SU-DHL-6 (cell line): Measurements from ENCODE around the gene THOC1.

Experiments
- H2AFZ ChIP-seq: fragments of 200-600 bp; sonication (generic); 2 replicates; pipeline ENCODE4 v1.6.1; 2014; ENCODE audit warnings: low read depth, mild to moderate bottlenecking, moderate library complexity, mixed read lengths, antibody characterized with exemption, low read length; ENCODE audit not compliant: severe bottlenecking
- H3F3A ChIP-seq: fragments of 200-600 bp; shearing (Covaris generic); 2 replicates; pipeline ENCODE4 v1.6.0; 2016; ENCODE audit warnings: antibody characterized with exemption, mild to moderate bottlenecking; ENCODE audit not compliant: insufficient read depth
- H3K27ac ChIP-seq: fragments of 200-600 bp; sonication (generic); 2 replicates; pipeline ENCODE4 v1.5.1; 2016; ENCODE audit warnings: low read depth, mild to moderate bottlenecking, low read length, moderate library complexity, mixed read lengths
- H3K27me3 ChIP-seq: fragments of 200-600 bp; sonication (generic), shearing (Covaris generic); 2 replicates; pipeline ENCODE4 v1.6.0; 2014; ENCODE audit warnings: mild to moderate bottlenecking, low read length
- H3K36me3 ChIP-seq: fragments of 200-600 bp; sonication (generic); 2 replicates; pipeline ENCODE4 v1.6.1; 2014; ENCODE audit warnings: mild to moderate bottlenecking, low read length, mixed read lengths
- H3K4me2 ChIP-seq: fragments of 300-600, 200-600 bp; shearing (Covaris generic), sonication (generic); 2 replicates; pipeline ENCODE4 v1.6.0; 2014; ENCODE audit warnings: low read length, low read depth, mild to moderate bottlenecking; ENCODE audit not compliant: poor library complexity, severe bottlenecking
- H3K4me3 ChIP-seq: fragments of 200-600 bp; sonication (generic); 2 replicates; pipeline ENCODE4 v1.5.1; 2014; ENCODE audit warnings: antibody characterized with exemption, low read length, mild to moderate bottlenecking, mixed read lengths; ENCODE audit not compliant: insufficient read depth, poor library complexity, severe bottlenecking
- H3K79me2 ChIP-seq: fragments of 200-600 bp; sonication (generic); 2 replicates; pipeline ENCODE4 v1.6.1; 2014; ENCODE audit warnings: mild to moderate bottlenecking, low read length, moderate library complexity; ENCODE audit not compliant: insufficient read depth
- H3K9ac ChIP-seq: fragments of 200-600 bp; sonication (generic); 2 replicates; pipeline ENCODE4 v1.7.0; 2014; ENCODE audit warnings: mild to moderate bottlenecking, low read length
- H3K9me2 ChIP-seq: fragments of 200-600 bp; sonication (generic); replicated peaks from 2 replicates; pipeline ENCODE4 v1.6.1; 2014; ENCODE audit warnings: low read length; ENCODE audit not compliant: insufficient read depth
- H3K9me3 ChIP-seq: fragments of 200-600 bp; sonication (generic); 2 replicates; pipeline ENCODE4 v1.6.1; 2014; ENCODE audit warnings: low read length, mixed read lengths; ENCODE audit not compliant: insufficient read depth
- H4K20me1 ChIP-seq: fragments of 200-600 bp; sonication (generic); 2 replicates; pipeline ENCODE4 v1.6.1; 2014; ENCODE audit warnings: low read depth, mild to moderate bottlenecking, antibody characterized with exemption, low read length, moderate library complexity, mixed read lengths
- CTCF ChIP-seq: fragments of 200-600 bp; sonication (generic); IDR thresholded peaks from one replicate; pipeline ENCODE4 v1.5.1; 2017; ENCODE audit warnings: antibody characterized with exemption, mild to moderate bottlenecking, low read length, moderate library complexity; ENCODE audit not compliant: insufficient read depth, poor library complexity, severe bottlenecking
- EZH2phosphoT487 ChIP-seq: fragments of 200-600 bp; sonication (generic), shearing (Covaris generic); conservative IDR thresholded peaks from 2 replicates; pipeline ENCODE4 v1.6.1; 2018; ENCODE audit warnings: mild to moderate bottlenecking, antibody characterized with exemption, low read length, moderate library complexity, mixed read lengths

THOC1 gene

GRCh38 chr18:213505-213904, 54.3 kb downstream of the THOC1 start:
- Histone ChIP-seq H3K27me3 (no peaks in the 10 kb centered on the region), H3K79me2 (no peaks in the 10 kb centered on the region), H3K36me3 (peaks cover 75% of the 10 kb centered on the region), H3K4me2 (no peak overlapping the region), H2AFZ (no peak overlapping the region), H4K20me1 (no peaks in the 10 kb centered on the region), H3K9me2 (no peaks in the 10 kb centered on the region), H3F3A (peaks cover 3% of the 10 kb centered on the region; the same call in 1 of the 2 replicates), H3K4me3 (no peak overlapping the region), H3K9me3 (no peaks in the 10 kb centered on the region), H3K27ac (no peak overlapping the region), H3K9ac (no peak overlapping the region)
- TF ChIP-seq CTCF (no peak), EZH2phosphoT487 (no peak)

- H3K27me3 ChIP-seq = no peaks in the 10 kb centered on the region
- no peak overlapping the region for H3K4me2 ChIP-seq
- peaks cover 73% of the 10 kb centered on the region for H3K36me3 ChIP-seq
- H2AFZ ChIP-seq = no peak overlapping the region
- no peak overlapping the region for H3K4me3 ChIP-seq
- no peaks in the 10 kb centered on the region for H3K79me2 ChIP-seq
- H3K9me3 ChIP-seq = no peaks in the 10 kb centered on the region
- no peaks in the 10 kb centered on the region for H4K20me1 ChIP-seq
- H3K9ac ChIP-seq = no peak overlapping the region
- H3K27ac ChIP-seq = no peak overlapping the region
- peaks cover 3% of the 10 kb centered on the region; the same call in 1 of the 2 replicates for H3F3A ChIP-seq
- H3K9me2 ChIP-seq = no peaks in the 10 kb centered on the region
- TF ChIP-seq CTCF = no peak
- no peak for TF ChIP-seq EZH2phosphoT487
These were observed 55.1 kb downstream of the THOC1 start for GRCh38 chr18:212780-213179.

GRCh38 chr18:211582-211981, 56.3 kb downstream of the THOC1 start:
- no peak for TF ChIP-seq EZH2phosphoT487
- TF ChIP-seq CTCF = no peak
- no peak overlapping the region for H3K27ac ChIP-seq
- H3K4me2 ChIP-seq = no peak overlapping the region
- no peaks in the 10 kb centered on the region for H3K9me3 ChIP-seq
- H3F3A ChIP-seq = peaks cover 3% of the 10 kb centered on the region; the same call in 1 of the 2 replicates
- H3K9ac ChIP-seq = no peak overlapping the region
- no peaks in the 10 kb centered on the region for H3K9me2 ChIP-seq
- H3K79me2 ChIP-seq = no peaks in the 10 kb centered on the region
- no peak overlapping the region for H2AFZ ChIP-seq
- H3K4me3 ChIP-seq = no peak overlapping the region
- no peaks in the 10 kb centered on the region for H3K27me3 ChIP-seq
- no peaks in the 10 kb centered on the region for H4K20me1 ChIP-seq
- H3K36me3 ChIP-seq = peaks cover 64% of the 10 kb centered on the region

- TF ChIP-seq EZH2phosphoT487 (no peak), CTCF (no peak)
- Histone ChIP-seq H3K27me3 (no peaks in the 10 kb centered on the region), H3F3A (peaks cover 3% of the 10 kb centered on the region; the same call in 1 of the 2 replicates), H2AFZ (no peak overlapping the region), H4K20me1 (no peaks in the 10 kb centered on the region), H3K27ac (no peak overlapping the region), H3K4me2 (no peak overlapping the region), H3K79me2 (no peaks in the 10 kb centered on the region), H3K36me3 (peaks cover 68% of the 10 kb centered on the region), H3K9ac (no peak overlapping the region), H3K9me2 (no peaks in the 10 kb centered on the region), H3K9me3 (no peaks in the 10 kb centered on the region), H3K4me3 (no peak overlapping the region)
These were observed 57.1 kb downstream of the THOC1 start for GRCh38 chr18:210733-211132.
